Activated CD4-positive, alpha-beta T cell treated with anti-CD3 and anti-CD28 coated beads, Interleukin-2, amount 50 U/mL, for 48 hours (primary cell): Measurements from ENCODE around the gene NFKBIB.
"Not testable (repeated sequence)": the region's sequence is repeated elsewhere in the genome, so short reads cannot be mapped to it uniquely, and the experiment has no call there.

Experiments used
- DNase-seq, 2 experiments: peaks; one replicate each; pipeline ENCODE4 v3.0.0-alpha.2; 2020

NFKBIB gene

GRCh38 chr19:38899447-38900201 lies at the start of gene NFKBIB, which contains the start of gene SIRT2:
TSS of gene NFKBIB (plus strand) at chr19:38899969. CDS start at chr19:38900033, 64 bp downstream.
TSS of gene SIRT2 (minus strand) at chr19:38899618. CDS start at chr19:38899521, 97 bp downstream.
- peak; percentile 99 for DNase-seq

- peak in 1 of 2 experiments; percentile 97 for DNase-seq
These were observed 49.3 kb upstream of the NFKBIB start for GRCh38 chr19:38850436-38850975.

DNA sequence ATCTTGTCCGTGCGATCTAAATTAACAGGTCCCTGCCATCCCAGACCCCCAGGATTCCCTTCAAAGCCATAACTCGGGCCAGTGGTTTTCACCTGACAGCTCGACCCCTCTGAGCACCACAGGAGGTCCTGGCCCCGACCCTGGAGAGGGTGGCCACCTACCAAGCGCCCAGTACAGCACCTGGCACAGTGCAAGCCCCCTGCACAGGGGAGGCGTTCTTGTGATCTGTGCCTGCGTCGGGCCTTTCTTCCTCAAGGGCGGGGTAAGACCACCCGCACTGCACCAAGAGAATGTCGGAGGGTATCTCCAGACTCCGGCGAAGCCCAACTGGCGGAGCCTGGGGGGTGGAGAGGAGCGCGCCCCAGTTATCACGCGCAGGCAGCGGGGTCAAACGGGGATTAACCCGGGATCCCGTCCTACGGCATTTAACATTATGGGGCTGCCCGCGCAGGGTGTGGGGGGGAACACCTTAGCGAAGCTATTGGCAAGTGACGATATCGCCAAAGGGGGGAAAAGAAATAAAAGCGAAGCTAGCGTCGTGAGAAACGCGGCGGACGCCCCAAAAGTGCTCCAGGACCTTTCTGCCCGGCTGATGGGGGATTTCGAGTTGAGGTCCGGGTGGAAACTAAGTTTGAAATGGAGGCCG lies 48.7 kb upstream of the NFKBIB start:
- DNase-seq = peak in 1 of 2 experiments; percentile 52

- peak; percentile 90 to 93 for DNase-seq
These were observed 48.0 kb upstream of the NFKBIB start for GRCh38 chr19:38851622-38852230.

DNA sequence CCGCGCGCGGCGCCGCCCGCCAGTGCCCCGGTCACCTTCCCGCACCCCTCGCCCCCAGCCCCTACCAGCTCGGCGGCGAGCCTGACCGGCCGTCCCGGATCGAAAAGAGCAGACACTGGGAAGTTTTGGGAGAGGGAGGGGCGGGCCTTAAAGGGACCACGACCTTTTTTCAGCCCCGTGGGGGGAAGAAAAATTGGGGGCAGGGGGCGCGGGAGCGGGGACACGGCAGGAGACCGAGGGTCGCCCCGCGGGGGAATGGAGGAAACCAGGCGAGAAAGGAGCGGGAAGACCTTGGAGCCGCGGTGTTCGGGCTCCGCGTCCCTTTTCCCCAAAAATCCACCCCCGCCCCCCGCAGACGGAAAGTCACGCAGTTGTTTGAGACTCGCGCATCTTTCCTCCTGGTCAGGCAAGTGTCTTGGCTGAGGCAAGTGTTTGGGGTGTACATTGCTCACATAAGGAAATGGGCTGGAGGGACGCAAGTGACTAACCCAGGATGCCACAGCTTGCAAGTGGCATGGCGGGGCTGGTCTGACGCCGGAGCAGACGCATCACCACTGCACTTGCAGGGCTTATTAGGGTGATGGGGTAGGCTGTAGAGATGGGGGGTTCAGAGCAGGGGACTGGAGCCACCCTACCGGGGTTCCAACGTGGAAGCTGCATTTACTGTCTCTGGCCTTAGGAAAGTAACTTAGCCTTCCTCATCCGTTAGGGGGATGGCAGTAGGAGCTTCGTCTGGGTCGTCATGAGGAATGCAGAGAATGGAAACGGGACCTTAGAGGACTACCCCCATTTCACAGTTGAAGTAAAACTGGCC lies 47.3 kb upstream of the NFKBIB start:
- DNase-seq = peak; percentile 68 to 72

GRCh38 chr19:38853214-38853613 lies 46.6 kb upstream of the NFKBIB start:
- no peak for DNase-seq

DNA sequence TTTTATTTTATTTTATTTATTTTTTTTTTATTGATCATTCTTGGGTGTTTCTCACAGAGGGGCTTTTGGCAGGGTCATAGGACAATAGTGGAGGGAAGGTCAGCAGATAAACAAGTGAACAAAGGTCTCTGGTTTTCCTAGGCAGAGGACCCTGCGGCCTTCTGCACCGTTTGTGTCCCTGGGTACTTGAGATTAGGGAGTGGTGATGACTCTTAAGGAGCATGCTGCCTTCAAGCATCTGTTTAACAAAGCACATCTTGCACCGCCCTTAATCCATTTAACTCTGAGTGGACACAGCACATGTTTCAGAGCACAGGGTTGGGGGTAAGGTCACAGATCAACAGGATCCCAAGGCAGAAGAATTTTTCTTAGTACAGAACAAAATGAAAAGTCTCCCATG lies 44.8 kb upstream of the NFKBIB start:
- not testable (repeated sequence) for DNase-seq

DNA sequence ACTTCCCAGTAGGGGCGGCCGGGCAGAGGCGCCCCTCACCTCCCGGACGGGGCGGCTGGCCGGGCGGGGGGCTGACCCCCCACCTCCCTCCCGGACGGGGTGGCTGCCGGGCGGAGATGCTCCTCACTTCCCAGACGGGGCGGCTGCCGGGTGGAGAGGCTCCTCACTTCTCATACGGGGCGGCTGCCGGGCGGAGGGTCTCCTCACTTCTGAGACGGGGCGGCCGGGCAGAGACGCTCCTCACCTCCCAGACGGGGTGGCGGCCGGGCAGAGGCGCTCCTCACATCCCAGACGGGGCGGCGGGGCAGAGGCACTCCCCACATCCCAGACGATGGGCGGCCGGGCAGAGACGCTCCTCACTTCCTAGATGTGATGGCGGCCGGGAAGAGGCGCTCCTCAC lies 44.0 kb upstream of the NFKBIB start:
- not testable (repeated sequence) for DNase-seq

DNA sequence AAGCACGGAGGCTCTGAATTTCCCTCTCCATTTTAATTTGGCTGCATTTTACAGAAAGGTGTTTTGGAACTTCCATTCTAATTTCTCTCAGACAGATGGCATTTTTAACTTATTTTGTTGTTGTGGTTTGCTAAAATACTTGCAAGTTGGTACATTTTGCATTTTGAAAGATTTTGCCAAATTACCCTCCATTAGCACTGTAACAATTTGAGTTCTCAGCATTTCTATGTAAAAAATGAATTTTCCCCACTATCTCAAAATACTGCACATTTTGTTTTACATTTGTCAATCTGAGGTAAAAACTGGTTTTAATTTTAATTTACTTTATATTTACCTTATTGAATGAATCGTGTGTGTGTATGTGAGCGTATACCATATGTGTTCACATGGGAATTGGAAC lies 43.0 kb upstream of the NFKBIB start:
- DNase-seq = no peak

DNA sequence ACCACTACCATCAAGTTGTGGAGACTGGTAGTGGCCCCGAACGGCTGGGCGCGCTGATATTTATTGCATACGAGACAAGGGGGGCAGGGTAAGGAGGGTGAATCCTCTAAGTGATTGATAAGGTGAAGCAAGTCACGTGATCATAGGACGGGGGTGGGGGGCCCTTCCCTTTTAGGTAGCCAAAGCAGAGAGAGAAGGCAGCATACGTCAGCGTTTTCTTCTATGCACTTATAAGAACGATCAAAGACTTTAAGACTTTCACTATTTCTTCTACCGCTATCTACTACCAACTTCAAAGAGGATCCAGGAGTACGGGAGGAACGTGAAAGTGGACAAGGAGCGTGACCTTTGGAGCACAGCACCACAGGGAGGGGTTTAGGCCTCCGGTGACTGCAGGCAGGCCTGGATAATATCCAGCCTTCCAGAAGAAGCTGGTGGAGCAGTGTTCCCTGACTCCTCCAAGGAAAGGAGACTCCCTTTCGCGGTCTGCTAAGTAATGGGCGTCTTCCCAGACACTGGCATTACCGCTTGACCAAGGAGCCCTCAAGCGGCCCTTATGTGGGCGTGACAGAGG lies 40.1 kb upstream of the NFKBIB start:
- DNase-seq = not testable (repeated sequence)

- no peak for DNase-seq
These were observed 38.4 kb upstream of the NFKBIB start for GRCh38 chr19:38861368-38861767.

DNA sequence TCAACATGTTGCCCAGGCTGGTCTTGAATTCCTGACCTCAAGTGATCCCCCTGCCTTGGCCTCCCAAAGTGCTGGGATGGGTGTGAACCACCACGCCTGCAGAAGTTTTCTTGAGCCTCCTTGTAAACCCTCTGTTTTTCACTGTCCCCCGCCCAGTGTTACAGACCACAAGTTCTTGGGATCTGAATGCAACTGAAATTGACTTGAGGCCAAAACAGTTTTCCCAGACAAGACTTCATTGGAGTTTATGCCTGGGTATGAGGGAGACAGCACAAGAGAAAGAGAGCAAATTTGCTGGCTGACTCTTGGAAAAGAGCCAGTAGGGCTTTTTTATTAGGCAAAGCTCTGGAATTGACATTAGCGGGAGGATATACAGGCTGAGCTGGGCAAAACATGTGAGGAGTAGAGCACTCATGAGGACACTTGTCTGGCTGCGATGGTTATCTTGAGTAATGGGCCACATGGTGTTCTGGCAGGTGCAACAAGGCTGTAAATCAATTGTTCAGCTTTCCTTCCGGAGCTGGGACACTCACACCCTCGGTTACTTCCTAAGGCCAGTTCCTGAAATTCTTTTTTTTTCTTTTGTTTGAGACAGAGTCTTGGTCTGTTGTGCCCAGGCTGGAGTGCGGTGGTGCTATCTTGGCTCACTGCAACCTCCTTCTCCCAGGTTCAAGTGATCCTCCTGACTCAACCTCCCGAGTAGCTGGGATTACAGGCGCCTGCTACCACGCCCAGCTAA lies 37.3 kb upstream of the NFKBIB start:
- DNase-seq = no peak

- no peak for DNase-seq
These were observed 32.5 kb upstream of the NFKBIB start for GRCh38 chr19:38867171-38867780.

- DNase-seq = no peak
These were observed 31.2 kb upstream of the NFKBIB start for GRCh38 chr19:38868551-38868950.

- DNase-seq = peak; percentile 34 to 46
These were observed 30.5 kb upstream of the NFKBIB start for GRCh38 chr19:38869160-38869835.

- DNase-seq = peak; percentile 94 to 95
These were observed 29.7 kb upstream of the NFKBIB start for GRCh38 chr19:38869836-38870607.

- no peak for DNase-seq
These were observed 29.2 kb upstream of the NFKBIB start for GRCh38 chr19:38870612-38871011.

- not testable (repeated sequence) for DNase-seq
These were observed 26.4 kb upstream of the NFKBIB start for GRCh38 chr19:38873400-38873799.

- no peak for DNase-seq
These were observed 23.9 kb upstream of the NFKBIB start for GRCh38 chr19:38875656-38876395.
